Astrocyte of the hippocampus (primary cell): ENCODE results near the gene HHEX.
"Not testable (repeated sequence)": the region's sequence is repeated elsewhere in the genome, so short reads cannot be mapped to it uniquely, and the experiment has no call there.

ENCODE experiments used
- DNase-seq: peaks from one replicate; pipeline ENCODE4 v3.0.0; 2011; ENCODE audit warnings: low read depth, low spot score

The HHEX gene

DNA sequence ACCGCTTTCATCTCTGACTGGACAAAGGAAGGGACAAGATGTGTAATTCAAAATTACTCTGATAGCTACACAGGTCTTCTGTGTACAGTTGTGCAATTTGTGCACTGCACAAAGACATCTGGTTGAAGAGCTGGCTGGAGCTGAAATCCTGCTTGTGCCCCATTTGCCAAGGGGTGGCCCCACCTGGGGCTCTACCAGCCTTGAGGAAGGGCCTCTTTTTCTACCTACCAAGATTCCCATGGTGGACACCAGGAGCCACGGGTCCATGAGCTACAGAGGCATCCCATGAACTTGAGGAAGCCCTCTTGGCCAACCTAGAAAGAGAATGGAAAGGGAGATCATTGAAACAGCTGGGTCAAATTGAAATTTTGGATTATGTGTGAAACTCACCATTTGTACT, 43.2 kb downstream of the HHEX start:
- DNase-seq = no peak

DNA sequence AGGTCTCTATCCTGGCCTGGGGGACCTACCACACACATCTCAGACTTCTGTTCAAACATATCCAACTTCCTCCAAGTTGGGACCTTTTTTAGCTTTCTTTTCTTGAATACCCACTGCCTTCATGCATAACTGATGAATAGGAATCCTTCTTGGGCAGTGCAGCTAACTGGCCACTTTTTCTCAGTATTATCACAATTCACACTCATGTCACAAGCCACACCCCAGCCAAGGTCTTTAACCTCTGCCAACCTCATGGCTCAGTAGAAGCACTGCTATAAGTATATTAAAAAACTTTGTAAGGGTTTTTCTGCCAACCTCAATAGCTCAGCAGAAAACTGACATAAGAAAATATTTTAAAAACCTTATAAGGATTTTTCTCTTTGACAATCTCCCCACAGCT, 44.5 kb downstream of the HHEX start:
- no peak for DNase-seq

DNA sequence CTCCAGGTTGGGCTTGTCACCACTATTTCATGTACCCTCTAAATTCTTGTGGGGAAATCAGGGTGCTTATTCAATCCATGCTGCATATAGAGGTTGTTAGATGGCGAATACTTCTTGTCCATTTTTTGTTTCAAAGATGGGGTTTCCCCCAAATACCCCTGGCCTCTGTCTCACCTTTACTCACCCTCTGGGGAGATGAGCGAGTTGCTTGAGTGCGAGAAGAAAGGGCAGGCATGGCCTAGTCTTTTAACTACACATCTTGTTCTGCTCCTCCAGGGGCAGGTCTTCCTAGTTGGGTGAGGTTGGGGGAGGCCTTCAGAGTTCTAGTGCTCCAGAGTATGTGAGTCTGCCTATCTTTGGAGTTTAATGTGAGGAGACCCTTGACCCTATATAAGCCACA, 46.2 kb downstream of the HHEX start:
- DNase-seq = no peak

DNA sequence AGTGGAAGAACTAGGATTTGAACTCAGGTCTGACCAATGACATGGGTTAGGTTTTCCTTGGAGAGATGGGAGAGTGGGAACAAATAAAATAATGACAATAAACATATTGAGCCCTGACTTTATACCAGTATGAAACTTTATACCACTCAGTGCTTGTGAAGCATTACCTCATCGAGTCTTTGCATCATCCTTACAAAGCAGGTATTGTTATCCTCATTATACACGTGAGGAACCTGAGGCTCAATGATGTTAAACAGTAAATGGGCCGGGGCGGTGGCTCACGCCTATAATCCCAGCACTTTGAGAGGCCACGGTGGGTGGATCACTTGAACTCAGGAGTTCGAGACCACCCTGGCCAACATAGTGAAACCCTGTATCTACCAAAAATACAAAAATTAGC, 47.7 kb downstream of the HHEX start:
- DNase-seq = no peak

DNA sequence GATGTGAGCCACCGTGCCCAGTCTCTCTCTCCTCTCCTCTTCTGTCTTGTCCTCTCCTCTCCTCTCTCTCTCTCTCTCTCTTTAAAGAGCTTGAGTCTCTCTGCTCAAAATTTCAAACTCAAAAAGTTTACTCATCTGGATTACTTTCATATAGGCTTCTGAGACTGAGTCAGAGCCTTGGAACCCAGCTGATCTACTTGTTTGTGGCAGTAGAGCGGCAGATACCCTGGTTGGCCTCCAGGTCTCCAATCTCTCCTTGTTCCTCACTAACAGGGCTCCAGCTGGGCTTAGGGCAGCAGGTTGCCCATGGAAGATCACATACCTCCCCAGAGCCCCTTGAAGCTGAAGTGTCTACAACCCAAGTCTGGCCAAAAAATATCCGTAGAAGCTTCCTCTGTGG, 51.0 kb downstream of the HHEX start:
- DNase-seq = no peak

DNA sequence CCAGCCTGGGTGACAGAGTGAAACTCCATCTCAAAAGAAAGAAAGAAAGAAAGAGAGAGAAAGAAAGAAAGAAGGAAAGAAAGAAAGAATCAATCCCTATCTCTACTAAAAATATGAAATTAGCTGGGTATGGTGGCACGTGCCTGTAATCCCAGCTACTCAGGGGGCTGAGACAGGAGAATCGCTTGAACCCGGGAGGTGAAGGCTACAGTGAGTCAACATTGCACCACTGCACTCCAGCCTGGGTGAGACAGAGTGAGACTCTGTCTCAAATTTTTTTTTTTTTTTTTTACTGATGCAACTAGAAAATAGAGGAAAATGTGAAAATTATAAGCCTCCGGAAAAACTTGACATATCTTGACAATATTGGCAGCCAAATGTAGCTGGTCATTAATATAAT, 52.0 kb downstream of the HHEX start:
- not testable (repeated sequence) for DNase-seq

DNA sequence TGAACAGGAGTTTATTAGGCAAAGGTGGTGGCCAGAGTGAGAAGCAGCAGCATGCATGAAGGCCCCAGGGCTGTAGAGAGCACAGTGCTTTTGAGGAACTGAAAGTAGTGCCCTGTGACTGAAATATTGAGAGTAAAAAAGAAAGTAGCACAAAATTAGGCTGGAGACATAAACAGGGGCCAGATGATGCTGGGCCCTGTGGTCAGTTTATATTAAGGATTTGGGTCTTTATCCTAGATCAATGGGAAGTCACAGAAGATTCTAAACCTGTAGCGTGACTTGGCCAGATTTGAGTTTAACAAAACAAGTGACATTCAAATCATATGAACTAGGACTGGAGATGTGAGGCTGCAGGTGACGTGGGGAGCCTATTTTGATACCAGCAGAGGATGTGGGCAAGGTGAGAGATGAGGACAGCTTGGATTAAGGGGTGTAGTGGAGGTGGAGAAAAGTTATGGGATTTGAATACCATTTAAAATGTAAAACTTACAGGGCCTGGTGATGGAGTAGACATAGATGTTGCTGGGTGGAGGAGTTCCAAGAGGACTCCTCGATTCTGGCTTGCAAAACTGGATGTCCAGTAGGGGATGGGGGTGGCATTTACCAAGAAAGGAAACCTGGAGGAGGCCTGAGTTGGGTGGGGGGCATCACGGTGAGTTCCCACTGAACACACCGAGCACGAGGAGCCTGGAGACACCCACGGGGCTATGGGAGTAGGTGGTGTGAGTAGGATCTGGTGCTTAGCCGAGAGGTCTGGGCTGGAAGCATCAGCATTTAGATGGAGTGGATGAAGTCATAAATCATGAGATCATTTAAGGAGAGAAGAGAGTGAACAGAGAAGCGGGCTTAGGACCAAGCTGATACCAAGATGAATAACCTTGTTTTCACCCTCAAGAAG, 52.8 kb downstream of the HHEX start:
- no peak for DNase-seq
